Hepatocyte (in vitro differentiated cells): Measurements from ENCODE around the gene FAT1.

Experiments used
- CTCF ChIP-seq: fragments of 200-600 bp; sonication (generic); IDR thresholded peaks from 2 replicates; pipeline ENCODE4 v1.5.1; 2016; ENCODE audit warnings: antibody characterized with exemption, mild to moderate bottlenecking; ENCODE audit not compliant: poor library complexity
- EZH2 ChIP-seq: fragments of 200-600 bp; sonication (generic); IDR thresholded peaks from 2 replicates; pipeline ENCODE4 v1.6.1; 2016; ENCODE audit warnings: antibody characterized with exemption, mild to moderate bottlenecking, borderline replicate concordance

GRCh38 chr4:186754976-186755375 is 31.3 kb upstream of the FAT1 start:
- TF ChIP-seq EZH2, result no peak
- TF ChIP-seq CTCF, result no peak
